ENCODE measurements around the gene NEDD4. TPM values are rescaled to one million over a fixed set of nuclear protein-coding genes. Genes with fewer than 3 reads are reported as not detected.

The NEDD4 gene
- total RNA-seq (2022; extraction: Qiagen RNA extraction), result 96.6 to 132 TPM (median 115 TPM) in 5 replicates

GRCh38 chr15:55993111-55993803, at the start of gene NEDD4:
Gene NEDD4 (minus strand): TSS chr15:55993612. CDS start chr15:55993555, 57 bp downstream.

All from A549 treated with dexamethasone at 1 μM for 4 hours (cell line).